ENCODE measurements around the gene WDR82.

DNA sequence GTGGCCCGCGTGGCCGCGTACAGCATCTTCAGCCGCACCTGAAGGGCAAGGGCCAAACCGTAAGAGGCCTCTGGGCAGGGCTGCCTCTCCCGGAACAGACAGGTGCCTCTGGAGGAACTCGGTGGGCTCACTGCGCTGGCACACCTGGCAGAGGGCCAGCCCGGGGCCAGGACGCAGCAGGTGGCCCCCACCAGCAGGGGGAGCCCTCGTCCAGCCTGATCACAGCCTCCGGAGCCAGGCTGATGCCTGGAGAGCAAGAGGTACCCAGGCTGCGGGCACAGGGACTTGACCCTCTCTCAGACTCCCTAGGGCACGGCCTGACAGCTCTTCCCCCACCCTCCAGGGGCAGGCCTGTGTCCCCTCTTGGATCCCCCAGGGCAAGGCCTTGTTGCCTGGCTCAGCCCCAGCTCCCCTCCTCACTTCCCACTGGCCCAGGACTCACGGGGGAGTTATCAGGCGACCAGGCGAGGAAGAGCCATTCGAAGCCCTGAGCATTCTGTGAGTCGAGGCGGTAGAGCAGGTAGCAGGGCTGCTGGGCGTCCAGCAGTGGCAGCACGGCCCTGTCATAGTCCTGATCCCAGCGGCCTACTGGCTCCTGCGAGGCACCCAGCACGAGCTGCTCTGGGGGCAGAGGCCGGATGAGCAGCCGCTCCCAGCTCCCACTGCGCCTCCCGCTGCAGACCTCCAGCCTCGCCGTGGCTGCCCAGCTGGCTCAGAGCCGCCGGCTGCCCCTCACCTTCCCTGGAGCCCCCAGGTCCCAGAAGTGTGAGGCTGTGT is 46.8 kb downstream of the WDR82 start:
- TF ChIP-seq, protein P1, sequence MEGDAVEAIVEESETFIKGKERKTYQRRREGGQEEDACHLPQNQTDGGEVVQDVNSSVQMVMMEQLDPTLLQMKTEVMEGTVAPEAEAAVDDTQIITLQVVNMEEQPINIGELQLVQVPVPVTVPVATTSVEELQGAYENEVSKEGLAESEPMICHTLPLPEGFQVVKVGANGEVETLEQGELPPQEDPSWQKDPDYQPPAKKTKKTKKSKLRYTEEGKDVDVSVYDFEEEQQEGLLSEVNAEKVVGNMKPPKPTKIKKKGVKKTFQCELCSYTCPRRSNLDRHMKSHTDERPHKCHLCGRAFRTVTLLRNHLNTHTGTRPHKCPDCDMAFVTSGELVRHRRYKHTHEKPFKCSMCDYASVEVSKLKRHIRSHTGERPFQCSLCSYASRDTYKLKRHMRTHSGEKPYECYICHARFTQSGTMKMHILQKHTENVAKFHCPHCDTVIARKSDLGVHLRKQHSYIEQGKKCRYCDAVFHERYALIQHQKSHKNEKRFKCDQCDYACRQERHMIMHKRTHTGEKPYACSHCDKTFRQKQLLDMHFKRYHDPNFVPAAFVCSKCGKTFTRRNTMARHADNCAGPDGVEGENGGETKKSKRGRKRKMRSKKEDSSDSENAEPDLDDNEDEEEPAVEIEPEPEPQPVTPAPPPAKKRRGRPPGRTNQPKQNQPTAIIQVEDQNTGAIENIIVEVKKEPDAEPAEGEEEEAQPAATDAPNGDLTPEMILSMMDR (IDR thresholded peaks at IDR 0.05) = no peak
- TF ChIP-seq POLR2A (IDR thresholded peaks at IDR 0.05) = no peak
